HG03565 (cell line): Measurements from ENCODE around the gene KNOP1.

Source experiments
- ATAC-seq: cut with Tn5 transposase; IDR thresholded peaks from one replicate; pipeline ENCODE4 v1.9.1; 2021; ENCODE audit warnings: mild to moderate bottlenecking, moderate library complexity; ENCODE audit not compliant: unreplicated experiment

The KNOP1 gene

GRCh38 chr16:19708296-19709205, 9.5 kb downstream of the KNOP1 start:
- no peak for ATAC-seq

- no peak for ATAC-seq
Measured at GRCh38 chr16:19707569-19708295, 10.3 kb downstream of the KNOP1 start.

DNA sequence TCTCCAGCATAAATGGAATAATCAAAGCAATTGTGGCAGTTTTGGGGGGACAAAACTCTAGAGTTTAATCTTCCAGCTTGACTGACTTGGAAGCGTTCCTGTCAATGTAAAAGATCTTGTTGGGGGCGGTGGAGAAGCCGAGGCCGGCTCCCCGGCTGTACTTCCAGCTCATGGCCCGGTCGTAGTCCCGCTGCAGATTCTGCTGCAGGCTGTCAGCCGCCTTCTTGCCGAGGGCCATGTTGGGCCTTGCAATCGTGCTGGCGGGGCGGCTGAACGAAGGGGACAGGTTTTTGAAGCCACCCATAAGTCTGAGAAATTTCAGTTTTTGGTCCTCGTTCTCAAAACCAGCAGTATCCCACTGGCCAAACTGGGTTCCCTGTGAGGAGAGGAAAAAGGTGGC, 11.2 kb downstream of the KNOP1 start:
- ATAC-seq = no peak

GRCh38 chr16:19705843-19706242, 12.2 kb downstream of the KNOP1 start:
- no peak for ATAC-seq

DNA sequence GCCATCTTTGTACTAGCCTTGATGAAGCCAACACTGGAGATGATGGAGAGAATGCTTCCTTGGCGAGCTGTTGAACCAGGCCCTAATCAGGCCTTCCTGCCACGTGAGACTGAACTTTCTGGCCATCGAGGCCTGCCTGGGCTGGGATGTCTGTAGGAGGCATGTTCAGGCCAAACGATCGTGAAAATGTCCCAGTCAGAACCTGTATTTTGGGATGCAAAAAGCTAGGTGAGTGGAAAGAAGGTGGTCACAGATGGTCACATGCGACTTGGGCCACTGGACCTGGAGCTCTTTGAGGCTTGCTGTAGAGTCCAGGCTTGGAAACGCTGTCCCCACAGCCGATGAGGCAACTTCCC, 12.9 kb downstream of the KNOP1 start:
- ATAC-seq = no peak

DNA sequence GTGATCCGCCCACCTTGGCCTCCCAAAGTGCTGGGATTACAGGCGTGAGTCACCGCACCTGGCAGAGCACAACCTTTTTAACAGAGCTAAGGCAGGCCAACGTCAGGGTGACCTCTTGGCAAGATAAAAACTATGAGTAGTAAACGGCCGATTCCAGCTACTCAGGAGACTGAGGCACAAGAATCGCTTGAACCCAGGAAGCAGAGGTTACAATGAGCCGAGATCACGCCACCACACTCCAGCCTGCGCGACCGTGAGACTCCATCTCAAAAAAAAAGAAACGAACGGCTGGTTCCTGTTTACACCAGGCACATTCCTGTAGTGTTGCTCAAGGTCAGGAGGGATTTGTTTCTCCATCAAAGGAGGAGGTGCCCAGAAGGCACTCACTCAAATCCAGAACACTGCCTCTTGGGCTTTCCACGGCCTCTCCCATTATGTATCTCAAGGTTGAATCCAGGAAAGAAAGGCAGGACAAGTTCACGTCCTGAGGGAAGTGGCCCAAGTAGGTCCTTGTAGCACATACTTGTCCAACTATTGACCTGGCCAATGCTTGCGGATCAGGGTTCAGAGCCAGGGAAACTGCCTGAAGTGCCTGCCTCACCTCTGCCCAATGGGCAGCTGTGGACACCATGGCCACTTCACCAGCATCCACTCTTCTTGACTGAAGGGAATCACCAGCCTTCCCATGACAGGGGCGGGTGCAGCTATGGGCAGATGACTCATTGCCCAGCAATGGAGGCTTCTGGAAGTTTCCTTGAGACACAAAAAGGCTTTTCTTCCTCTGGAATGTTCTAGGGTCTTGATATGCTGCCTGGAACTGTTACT, 13.5 kb downstream of the KNOP1 start:
- ATAC-seq = no peak

- no peak for ATAC-seq
Measured at GRCh38 chr16:19703172-19703889, 14.7 kb downstream of the KNOP1 start.

DNA sequence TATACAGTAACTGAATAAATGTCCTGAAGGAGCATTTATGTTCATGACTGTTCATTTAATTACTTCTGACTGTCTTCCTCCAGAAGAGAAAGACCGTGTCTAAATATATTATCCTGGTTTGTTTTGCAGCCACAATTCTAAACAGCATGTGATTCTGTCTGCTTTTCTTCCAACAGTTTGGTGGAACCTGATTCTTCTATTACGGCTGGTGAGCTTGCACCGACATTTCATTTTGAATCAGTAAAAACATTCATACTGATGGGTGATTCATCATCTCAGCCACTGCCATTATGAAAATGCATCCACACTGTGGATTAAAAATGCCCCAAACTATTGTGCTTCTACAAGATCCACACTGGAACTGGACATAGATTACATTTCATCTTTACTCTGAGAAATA, 16.9 kb downstream of the KNOP1 start:
- no peak for ATAC-seq

GRCh38 chr16:19700319-19700781, 17.7 kb downstream of the KNOP1 start:
- no peak for ATAC-seq

DNA sequence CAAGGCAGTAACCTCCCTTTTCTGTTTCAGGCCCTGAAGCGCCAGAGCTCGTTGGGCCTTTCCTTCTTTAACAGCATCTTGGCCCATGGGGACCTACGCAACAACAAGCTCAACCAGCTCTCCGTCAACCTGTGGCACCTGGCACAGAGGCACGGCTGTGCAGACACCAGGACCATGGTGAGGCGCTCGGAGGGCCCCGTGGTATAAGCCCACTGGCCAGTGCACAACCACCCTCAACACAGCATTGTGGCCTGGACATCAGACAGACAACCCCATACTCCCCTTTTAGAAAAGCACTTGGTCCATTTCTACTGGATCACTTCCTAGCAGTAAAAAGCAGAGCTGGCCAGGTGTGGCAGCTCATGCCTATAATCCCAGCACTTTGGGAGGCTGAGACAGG, 18.6 kb downstream of the KNOP1 start:
- no peak for ATAC-seq

GRCh38 chr16:19698480-19699465, 19.3 kb downstream of the KNOP1 start:
- no peak for ATAC-seq

GRCh38 chr16:19697756-19698318, 20.2 kb downstream of the KNOP1 start:
- ATAC-seq = no peak

GRCh38 chr16:19696961-19697360, 21.1 kb downstream of the KNOP1 start:
- ATAC-seq = no peak

DNA sequence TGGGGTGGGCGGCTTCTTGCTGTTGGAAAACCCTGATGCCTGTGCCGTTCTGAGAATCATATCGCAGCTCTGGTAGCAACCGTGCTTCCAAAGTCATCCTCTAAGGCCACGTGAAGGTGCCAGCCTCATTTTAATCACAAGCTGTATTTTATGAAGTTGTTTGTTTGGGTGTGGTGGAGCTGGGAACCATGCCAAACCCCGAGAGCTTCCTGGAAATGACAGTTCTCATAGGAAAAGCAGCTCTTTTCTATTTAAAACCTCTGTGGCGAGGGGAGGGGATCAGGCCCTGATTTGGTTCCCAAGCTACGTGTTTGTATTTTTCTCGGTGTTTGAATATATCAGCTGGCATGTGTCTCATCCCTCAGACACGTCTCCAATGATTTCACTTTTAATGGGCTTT, 21.7 kb downstream of the KNOP1 start:
- ATAC-seq = no peak

- no peak for ATAC-seq
Measured at GRCh38 chr16:19694989-19695388, 23.0 kb downstream of the KNOP1 start.

DNA sequence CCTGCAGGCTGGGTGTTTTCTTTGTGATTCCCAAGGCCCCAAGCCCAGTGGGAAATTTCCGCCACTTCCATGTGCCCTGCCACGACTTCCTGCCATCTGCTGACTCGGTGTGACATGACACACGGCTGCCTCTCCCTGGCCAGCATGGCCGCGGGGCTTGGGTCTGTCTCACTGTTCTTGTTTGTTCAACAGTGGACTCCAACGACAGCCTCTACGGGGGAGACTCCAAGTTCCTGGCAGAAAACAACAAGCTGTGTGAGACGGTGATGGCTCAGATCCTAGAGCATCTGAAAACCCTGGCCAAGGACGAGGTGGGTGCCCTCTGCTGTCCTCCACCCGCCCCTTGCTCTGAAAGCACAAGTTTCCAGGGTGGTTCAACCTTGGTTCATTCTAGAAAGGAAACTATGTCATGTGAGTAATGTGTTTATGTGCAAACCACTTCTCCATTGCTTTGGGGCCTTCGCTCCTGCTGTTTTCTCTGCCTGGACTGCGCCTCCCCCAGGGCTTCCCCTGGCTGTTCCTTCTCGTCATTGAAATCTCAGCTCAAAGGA, 26.8 kb downstream of the KNOP1 start:
- ATAC-seq = no peak

- ATAC-seq = no peak
Measured at GRCh38 chr16:19690196-19690595, 27.8 kb downstream of the KNOP1 start.

DNA sequence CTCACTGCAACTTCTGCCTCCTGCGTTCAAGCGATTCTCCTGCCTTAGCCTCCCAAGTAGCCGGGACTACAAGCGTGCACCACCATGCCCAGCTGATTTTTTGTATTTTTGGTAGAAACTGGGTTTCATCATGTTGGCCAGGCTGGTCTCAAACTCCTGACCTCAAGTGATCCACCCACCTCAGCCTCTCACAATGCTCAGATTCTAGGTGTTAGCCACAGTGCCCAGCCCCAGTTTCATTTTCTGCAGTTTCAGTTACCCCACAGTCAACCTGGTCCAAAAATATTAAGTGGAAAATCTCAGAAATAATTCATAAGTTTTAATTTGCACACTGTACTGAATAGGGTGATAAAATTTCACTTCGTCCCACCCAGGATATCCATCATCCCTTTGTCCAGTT, 28.7 kb downstream of the KNOP1 start:
- ATAC-seq = no peak
